Measurements from ENCODE around the gene LIPJ. TPM values are rescaled to one million over a fixed set of nuclear protein-coding genes. Genes with fewer than 3 reads are reported as not detected.

LIPJ gene
- total RNA-seq, 1 donor from 2014 or later, result not detected

GRCh38 chr10:88651101-88651551 lies 64.6 kb downstream of the LIPJ start:
- H3K4me3 Mint-ChIP-seq, result no peak overlapping the region
- H3K9me3 Mint-ChIP-seq, result no peaks in the 10 kb centered on the region
- no peak for DNase-seq (ENCODE audit: low read depth, low spot score)
- TF ChIP-seq, protein P1, sequence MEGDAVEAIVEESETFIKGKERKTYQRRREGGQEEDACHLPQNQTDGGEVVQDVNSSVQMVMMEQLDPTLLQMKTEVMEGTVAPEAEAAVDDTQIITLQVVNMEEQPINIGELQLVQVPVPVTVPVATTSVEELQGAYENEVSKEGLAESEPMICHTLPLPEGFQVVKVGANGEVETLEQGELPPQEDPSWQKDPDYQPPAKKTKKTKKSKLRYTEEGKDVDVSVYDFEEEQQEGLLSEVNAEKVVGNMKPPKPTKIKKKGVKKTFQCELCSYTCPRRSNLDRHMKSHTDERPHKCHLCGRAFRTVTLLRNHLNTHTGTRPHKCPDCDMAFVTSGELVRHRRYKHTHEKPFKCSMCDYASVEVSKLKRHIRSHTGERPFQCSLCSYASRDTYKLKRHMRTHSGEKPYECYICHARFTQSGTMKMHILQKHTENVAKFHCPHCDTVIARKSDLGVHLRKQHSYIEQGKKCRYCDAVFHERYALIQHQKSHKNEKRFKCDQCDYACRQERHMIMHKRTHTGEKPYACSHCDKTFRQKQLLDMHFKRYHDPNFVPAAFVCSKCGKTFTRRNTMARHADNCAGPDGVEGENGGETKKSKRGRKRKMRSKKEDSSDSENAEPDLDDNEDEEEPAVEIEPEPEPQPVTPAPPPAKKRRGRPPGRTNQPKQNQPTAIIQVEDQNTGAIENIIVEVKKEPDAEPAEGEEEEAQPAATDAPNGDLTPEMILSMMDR (conservative IDR thresholded peaks at IDR 0.05), result no peak
- H3K36me3 Mint-ChIP-seq (ENCODE audit: low read depth), result no peaks in the 10 kb centered on the region
- H3K4me1 Mint-ChIP-seq, result no peaks in the 10 kb centered on the region
- H3K27me3 Mint-ChIP-seq (ENCODE audit: low read depth), result no peaks in the 10 kb centered on the region
- H3K27ac Mint-ChIP-seq (ENCODE audit: unreplicated experiment), result no peak overlapping the region

DNA sequence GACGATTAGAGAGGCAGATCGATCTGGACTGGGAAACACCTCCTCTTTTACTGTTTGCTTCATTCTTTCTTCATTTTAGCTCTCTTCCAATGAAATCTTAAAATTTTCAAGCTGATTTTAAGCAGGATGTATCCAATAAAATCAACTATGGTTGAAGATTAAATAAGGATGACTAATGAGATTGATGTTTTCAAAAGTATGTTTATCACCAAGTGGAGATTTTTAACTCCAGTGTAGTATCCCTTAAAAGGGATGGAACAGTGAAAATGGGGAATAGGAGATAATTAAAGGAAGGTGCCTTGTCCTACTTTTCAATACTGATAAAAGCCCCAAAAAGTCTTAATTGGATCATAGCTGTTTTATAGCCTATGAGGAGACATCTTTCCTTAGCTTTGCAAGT lies 66.1 kb downstream of the LIPJ start:
- H3K4me1 Mint-ChIP-seq, result no peaks in the 10 kb centered on the region
- no peaks in the 10 kb centered on the region for H3K27me3 Mint-ChIP-seq (ENCODE audit: low read depth)
- H3K9me3 Mint-ChIP-seq, result no peaks in the 10 kb centered on the region
- DNase-seq (ENCODE audit: low read depth, low spot score), result no peak
- H3K27ac Mint-ChIP-seq (ENCODE audit: unreplicated experiment), result no peak overlapping the region
- H3K4me3 Mint-ChIP-seq, result no peak overlapping the region
- no peaks in the 10 kb centered on the region for H3K36me3 Mint-ChIP-seq (ENCODE audit: low read depth)
- TF ChIP-seq, protein P1 (conservative IDR thresholded peaks at IDR 0.05), result no peak

Other genes with a start within 250 kb of the LIPJ start
- 3.3 and 3.8 TPM in 2 replicates for gene RNLS, start 3.4 kb upstream of the LIPJ start, total RNA-seq
- not detected in 2 replicates for gene LIPF, start 77.7 kb downstream of the LIPJ start, total RNA-seq
- not detected in 2 replicates for gene LIPK, start 119.5 kb downstream of the LIPJ start, total RNA-seq
- not detected in 2 replicates for gene LIPN, start 173.3 kb downstream of the LIPJ start, total RNA-seq
- not detected in 2 replicates for gene LIPM, start 216.0 kb downstream of the LIPJ start, total RNA-seq

All from neural crest cell (in vitro differentiated cells).